ENCODE data around the gene AUTS2.

The AUTS2 gene

DNA sequence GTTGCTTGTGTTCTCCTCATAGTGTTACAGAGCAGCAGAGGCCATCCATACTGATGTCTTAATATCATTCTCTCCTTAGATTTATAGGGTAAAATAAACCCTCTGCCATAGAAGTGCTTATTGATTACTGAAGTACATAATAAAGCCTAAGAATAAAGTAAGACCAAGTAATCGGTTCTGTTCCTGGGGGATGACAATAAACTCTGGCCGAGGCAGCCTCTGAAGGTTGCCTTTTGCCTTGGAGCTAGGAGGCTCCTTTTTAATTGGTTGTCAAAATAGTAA, 822.0 kb downstream of the AUTS2 start:
- Histone ChIP-seq H3K4me3 (ENCODE audit: low read depth in 1 of 2, low read length in 1 of 2) (no peak overlapping the region), H3K4me1 (ENCODE audit: control insufficient read depth in 1 of 2, insufficient read depth in 1 of 2, low read depth in 1 of 2, low read length in 1 of 2) (no peaks in the 10 kb centered on the region), H3K27ac (no peak overlapping the region), H3K27me3 (no peaks in the 10 kb centered on the region), H3K9me3 (no peaks in the 10 kb centered on the region), H3K36me3 (no peaks in the 10 kb centered on the region)
- TF ChIP-seq, protein P1, sequence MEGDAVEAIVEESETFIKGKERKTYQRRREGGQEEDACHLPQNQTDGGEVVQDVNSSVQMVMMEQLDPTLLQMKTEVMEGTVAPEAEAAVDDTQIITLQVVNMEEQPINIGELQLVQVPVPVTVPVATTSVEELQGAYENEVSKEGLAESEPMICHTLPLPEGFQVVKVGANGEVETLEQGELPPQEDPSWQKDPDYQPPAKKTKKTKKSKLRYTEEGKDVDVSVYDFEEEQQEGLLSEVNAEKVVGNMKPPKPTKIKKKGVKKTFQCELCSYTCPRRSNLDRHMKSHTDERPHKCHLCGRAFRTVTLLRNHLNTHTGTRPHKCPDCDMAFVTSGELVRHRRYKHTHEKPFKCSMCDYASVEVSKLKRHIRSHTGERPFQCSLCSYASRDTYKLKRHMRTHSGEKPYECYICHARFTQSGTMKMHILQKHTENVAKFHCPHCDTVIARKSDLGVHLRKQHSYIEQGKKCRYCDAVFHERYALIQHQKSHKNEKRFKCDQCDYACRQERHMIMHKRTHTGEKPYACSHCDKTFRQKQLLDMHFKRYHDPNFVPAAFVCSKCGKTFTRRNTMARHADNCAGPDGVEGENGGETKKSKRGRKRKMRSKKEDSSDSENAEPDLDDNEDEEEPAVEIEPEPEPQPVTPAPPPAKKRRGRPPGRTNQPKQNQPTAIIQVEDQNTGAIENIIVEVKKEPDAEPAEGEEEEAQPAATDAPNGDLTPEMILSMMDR (IDR thresholded peaks at IDR 0.05): no peak

DNA sequence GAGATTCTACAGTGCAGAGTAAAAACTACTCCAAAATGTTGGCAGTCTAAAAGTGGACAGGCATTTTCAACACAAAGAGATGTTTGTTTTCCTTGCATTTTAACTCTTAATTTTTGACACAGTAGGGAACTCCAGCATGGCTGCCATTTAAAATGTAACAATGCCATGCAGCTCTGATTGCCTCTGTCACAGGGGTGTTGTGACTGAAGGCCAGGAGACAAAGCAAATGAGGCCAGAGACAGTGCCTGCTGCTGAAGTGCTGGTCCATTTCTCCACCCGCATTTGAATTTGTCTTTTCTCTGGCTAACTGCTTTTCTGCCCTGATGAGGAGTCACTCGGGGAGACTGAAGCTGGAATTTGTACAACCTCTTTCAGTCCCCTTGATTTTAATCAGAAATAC, 823.0 kb downstream of the AUTS2 start:
- no peaks in the 10 kb centered on the region for H3K36me3 ChIP-seq
- no peaks in the 10 kb centered on the region for H3K9me3 ChIP-seq
- no peaks in the 10 kb centered on the region for H3K27me3 ChIP-seq
- H3K27ac ChIP-seq: no peak overlapping the region
- H3K4me3 ChIP-seq (ENCODE audit: low read depth in 1 of 2, low read length in 1 of 2): no peak overlapping the region
- H3K4me1 ChIP-seq (ENCODE audit: control insufficient read depth in 1 of 2, insufficient read depth in 1 of 2, low read depth in 1 of 2, low read length in 1 of 2): no peaks in the 10 kb centered on the region
- TF ChIP-seq, protein P1 (IDR thresholded peaks at IDR 0.05): no peak

DNA sequence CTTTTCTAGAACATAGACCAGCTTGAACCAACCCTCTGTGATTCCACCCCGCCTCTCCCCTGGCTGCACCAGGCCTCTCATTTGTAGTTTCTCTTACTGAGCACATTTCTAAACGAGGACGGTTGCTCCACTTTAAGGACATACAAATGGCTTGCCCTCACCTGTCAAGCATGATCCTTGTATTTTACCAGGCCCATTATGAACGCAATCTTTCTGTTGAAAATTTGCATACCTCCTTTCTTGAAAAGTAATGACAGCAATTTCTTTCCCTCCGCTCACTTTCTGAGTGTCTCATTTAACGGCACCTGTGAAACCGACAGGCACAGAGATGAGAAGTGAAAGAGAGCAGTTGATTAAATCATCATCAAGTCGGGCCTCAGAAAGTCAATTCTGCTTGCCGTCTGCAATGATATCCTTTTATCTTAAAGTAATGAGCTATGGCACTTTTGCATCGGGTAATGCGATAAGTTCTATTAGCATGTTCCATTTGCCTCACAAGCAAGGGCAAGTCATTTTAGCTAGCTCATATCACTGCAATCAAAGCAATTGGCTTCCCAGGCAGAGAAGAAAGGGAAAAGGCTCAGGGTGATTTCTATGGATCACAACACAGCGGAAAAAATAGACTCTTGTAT, 828.1 kb downstream of the AUTS2 start:
- Histone ChIP-seq H3K27me3 (no peaks in the 10 kb centered on the region), H3K36me3 (no peaks in the 10 kb centered on the region), H3K9me3 (no peaks in the 10 kb centered on the region), H3K4me3 (ENCODE audit: low read depth in 1 of 2, low read length in 1 of 2) (no peak overlapping the region), H3K4me1 (ENCODE audit: control insufficient read depth in 1 of 2, insufficient read depth in 1 of 2, low read depth in 1 of 2, low read length in 1 of 2) (no peaks in the 10 kb centered on the region), H3K27ac (no peak overlapping the region)
- TF ChIP-seq, protein P1 (IDR thresholded peaks at IDR 0.05): no peak

DNA sequence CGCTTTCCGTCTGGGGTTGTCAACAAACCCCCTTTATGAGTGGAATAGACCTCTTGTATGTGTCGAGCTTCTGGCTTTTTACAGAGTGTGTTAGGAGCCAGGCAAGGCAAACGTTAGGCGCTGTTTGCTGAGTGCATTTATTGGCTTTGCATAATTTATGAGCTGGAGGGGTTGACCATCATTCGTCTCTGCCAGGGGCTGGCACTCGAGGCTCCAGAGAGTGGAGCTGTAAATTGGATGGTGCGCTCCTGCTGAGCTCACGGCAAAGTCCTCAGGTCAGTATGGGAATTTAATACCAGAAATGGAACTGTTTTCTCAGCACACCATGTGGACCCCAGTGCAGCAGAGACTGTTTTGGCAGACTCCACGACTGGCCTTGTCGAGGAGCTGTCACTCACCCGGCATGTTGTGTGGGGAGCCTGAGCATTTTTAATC, 834.3 kb downstream of the AUTS2 start:
- Histone ChIP-seq H3K36me3 (no peaks in the 10 kb centered on the region), H3K4me1 (ENCODE audit: control insufficient read depth in 1 of 2, insufficient read depth in 1 of 2, low read depth in 1 of 2, low read length in 1 of 2) (no peaks in the 10 kb centered on the region), H3K9me3 (no peaks in the 10 kb centered on the region), H3K27ac (no peak overlapping the region), H3K27me3 (no peaks in the 10 kb centered on the region), H3K4me3 (ENCODE audit: low read depth in 1 of 2, low read length in 1 of 2) (no peak overlapping the region)
- TF ChIP-seq, protein P1 (IDR thresholded peaks at IDR 0.05): no peak

DNA sequence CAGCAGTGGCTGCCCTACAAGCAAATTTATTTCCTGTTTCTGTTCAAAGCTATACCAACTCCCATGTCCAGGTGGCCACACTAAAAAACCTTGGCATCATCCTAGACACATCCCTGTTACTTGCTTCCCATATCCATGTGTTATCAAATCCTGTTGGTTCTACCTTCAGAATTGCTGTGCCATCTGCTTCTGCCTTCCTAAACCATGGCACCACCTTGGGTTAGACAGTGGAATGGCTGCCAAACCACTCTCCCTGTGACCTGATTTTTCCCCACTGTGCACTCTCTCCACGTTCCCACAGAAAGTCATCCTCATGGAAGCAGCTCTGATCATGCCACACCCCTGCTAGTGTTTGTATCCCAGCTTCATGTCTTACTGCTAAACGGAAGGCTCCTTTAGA, 836.1 kb downstream of the AUTS2 start:
- H3K27ac ChIP-seq: no peak overlapping the region
- TF ChIP-seq, protein P1 (IDR thresholded peaks at IDR 0.05): no peak
- H3K36me3 ChIP-seq: no peaks in the 10 kb centered on the region
- H3K4me3 ChIP-seq (ENCODE audit: low read depth in 1 of 2, low read length in 1 of 2): no peak overlapping the region
- H3K27me3 ChIP-seq: no peaks in the 10 kb centered on the region
- no peaks in the 10 kb centered on the region for H3K4me1 ChIP-seq (ENCODE audit: control insufficient read depth in 1 of 2, insufficient read depth in 1 of 2, low read depth in 1 of 2, low read length in 1 of 2)
- no peaks in the 10 kb centered on the region for H3K9me3 ChIP-seq

DNA sequence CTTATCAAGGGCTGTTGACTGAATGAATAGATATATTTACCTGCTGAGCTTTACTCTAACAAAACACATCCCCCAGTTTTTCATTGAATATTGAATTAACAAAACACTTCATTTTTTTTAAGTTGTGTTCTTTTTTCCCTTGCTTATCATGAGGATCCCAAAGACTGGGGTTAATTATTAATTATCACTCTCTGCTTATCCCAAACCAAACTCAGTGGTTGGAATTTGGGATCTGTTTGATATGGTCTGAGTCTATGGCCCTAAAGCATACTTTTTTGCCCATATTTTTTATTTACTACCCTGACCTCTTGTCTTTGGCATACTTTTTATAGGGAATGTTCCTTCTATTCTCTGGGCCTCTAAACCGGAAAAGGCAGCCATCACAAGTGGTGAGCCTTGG, 836.5 kb downstream of the AUTS2 start:
- Histone ChIP-seq H3K36me3 (no peaks in the 10 kb centered on the region), H3K4me1 (ENCODE audit: control insufficient read depth in 1 of 2, insufficient read depth in 1 of 2, low read depth in 1 of 2, low read length in 1 of 2) (no peaks in the 10 kb centered on the region), H3K4me3 (ENCODE audit: low read depth in 1 of 2, low read length in 1 of 2) (no peak overlapping the region), H3K27ac (no peak overlapping the region), H3K27me3 (no peaks in the 10 kb centered on the region), H3K9me3 (no peaks in the 10 kb centered on the region)
- TF ChIP-seq, protein P1 (IDR thresholded peaks at IDR 0.05): no peak

Measured in neutrophil (primary cell).